Neutrophil (primary cell): ENCODE data around the gene DNAH14.
"Not testable (repeated sequence)": the region's sequence is repeated elsewhere in the genome, so short reads cannot be mapped to it uniquely, and the experiment has no call there.

Experiments
- H3K27ac ChIP-seq: fragments of 200-600 bp; sonication (generic); 2 replicates; pipeline ENCODE4 v1.5.1; 2016; ENCODE audit warnings: mild to moderate bottlenecking, moderate library complexity
- H3K27me3 ChIP-seq: fragments of 200-600 bp; sonication (generic); 2 replicates; pipeline ENCODE4 v1.6.0; 2016; ENCODE audit warnings: mild to moderate bottlenecking
- H3K36me3 ChIP-seq: fragments of 200-600 bp; sonication (generic); 2 replicates; pipeline ENCODE4 v1.5.1; 2017
- H3K4me1 ChIP-seq, 2 experiments: fragments of 200-600 bp in 1 of 2; sonication (generic) in 1 of 2; 1 replicate in 1 of 2; 2 replicates in 1 of 2; pipeline versions ENCODE4 v1.5.1 to v1.6.1; 2013 to 2016; ENCODE audit warnings: low read depth in 1 of 2, low read length in 1 of 2, mild to moderate bottlenecking in 1 of 2, moderate library complexity in 1 of 2; ENCODE audit not compliant: control insufficient read depth in 1 of 2, insufficient read depth in 1 of 2
- H3K4me3 ChIP-seq, 2 experiments: fragments of 200-600 bp in 1 of 2; sonication (generic) in 1 of 2; 1 replicate in 1 of 2; 2 replicates in 1 of 2; pipeline ENCODE4 v1.5.1; 2013 to 2016; ENCODE audit warnings: low read depth in 1 of 2, low read length in 1 of 2, mild to moderate bottlenecking in 1 of 2, moderate library complexity in 1 of 2
- H3K9me3 ChIP-seq: fragments of 200-600 bp; sonication (generic); 2 replicates; pipeline ENCODE4 v1.5.1; 2016
- CTCF ChIP-seq: fragments of 200-600 bp; sonication (generic); IDR thresholded peaks from 2 replicates; pipeline ENCODE4 v1.5.1; 2016; ENCODE audit warnings: antibody characterized with exemption

Gene DNAH14

GRCh38 chr1:225371366-225372010 lies 442.0 kb downstream of the DNAH14 start:
- H3K4me1 ChIP-seq, result no peaks in the 10 kb centered on the region
- H3K36me3 ChIP-seq, result no peaks in the 10 kb centered on the region
- no peaks in the 10 kb centered on the region for H3K9me3 ChIP-seq
- TF ChIP-seq CTCF, result no peak
- no peak overlapping the region for H3K27ac ChIP-seq
- H3K27me3 ChIP-seq, result no peaks in the 10 kb centered on the region
- no peak overlapping the region for H3K4me3 ChIP-seq

GRCh38 chr1:225373155-225373554 lies 443.7 kb downstream of the DNAH14 start:
- no peaks in the 10 kb centered on the region for H3K9me3 ChIP-seq
- no peaks in the 10 kb centered on the region for H3K36me3 ChIP-seq
- no peaks in the 10 kb centered on the region for H3K4me1 ChIP-seq
- H3K4me3 ChIP-seq, result no peak overlapping the region
- TF ChIP-seq CTCF, result no peak
- H3K27ac ChIP-seq, result no peak overlapping the region
- no peaks in the 10 kb centered on the region for H3K27me3 ChIP-seq

GRCh38 chr1:225374996-225375395 lies 445.5 kb downstream of the DNAH14 start:
- Histone ChIP-seq H3K4me1 (no peaks in the 10 kb centered on the region), H3K27ac (no peak overlapping the region), H3K27me3 (no peaks in the 10 kb centered on the region), H3K4me3 (no peak overlapping the region), H3K36me3 (no peaks in the 10 kb centered on the region), H3K9me3 (no peaks in the 10 kb centered on the region)
- no peak for TF ChIP-seq CTCF

GRCh38 chr1:225378880-225379279 lies 449.4 kb downstream of the DNAH14 start:
- Histone ChIP-seq H3K36me3 (no peaks in the 10 kb centered on the region), H3K4me1 (no peaks in the 10 kb centered on the region), H3K4me3 (no peak overlapping the region), H3K27me3 (no peaks in the 10 kb centered on the region), H3K27ac (no peak overlapping the region), H3K9me3 (no peaks in the 10 kb centered on the region)
- no peak for TF ChIP-seq CTCF

- no peak for TF ChIP-seq CTCF
- Histone ChIP-seq H3K4me3 (no peak overlapping the region), H3K36me3 (no peaks in the 10 kb centered on the region), H3K27me3 (no peaks in the 10 kb centered on the region), H3K27ac (no peak overlapping the region), H3K9me3 (no peaks in the 10 kb centered on the region), H3K4me1 (no peaks in the 10 kb centered on the region)
Observed at GRCh38 chr1:225380691-225381090, 451.2 kb downstream of the DNAH14 start.

GRCh38 chr1:225386860-225387259 lies 457.4 kb downstream of the DNAH14 start:
- H3K27ac ChIP-seq, H3K27me3 ChIP-seq, H3K9me3 ChIP-seq, H3K4me1 ChIP-seq, H3K4me3 ChIP-seq: not testable (repeated sequence)
- H3K36me3 ChIP-seq, result peaks cover 26% of the 10 kb centered on the region
